GM20000 (cell line): ENCODE data around the gene LRRC10B.

Source experiments
- DNase-seq: peaks from one replicate; pipeline ENCODE4 v3.0.0; 2012; ENCODE audit warnings: low spot score
- TF ChIP-seq, protein P1 (sequence below): IDR thresholded peaks from 2 replicates; pipeline ENCODE4 v1.5.1; 2012; ENCODE audit warnings: mild to moderate bottlenecking, control low read depth; ENCODE audit errors: extremely low read depth, missing control alignments

The LRRC10B gene

DNA sequence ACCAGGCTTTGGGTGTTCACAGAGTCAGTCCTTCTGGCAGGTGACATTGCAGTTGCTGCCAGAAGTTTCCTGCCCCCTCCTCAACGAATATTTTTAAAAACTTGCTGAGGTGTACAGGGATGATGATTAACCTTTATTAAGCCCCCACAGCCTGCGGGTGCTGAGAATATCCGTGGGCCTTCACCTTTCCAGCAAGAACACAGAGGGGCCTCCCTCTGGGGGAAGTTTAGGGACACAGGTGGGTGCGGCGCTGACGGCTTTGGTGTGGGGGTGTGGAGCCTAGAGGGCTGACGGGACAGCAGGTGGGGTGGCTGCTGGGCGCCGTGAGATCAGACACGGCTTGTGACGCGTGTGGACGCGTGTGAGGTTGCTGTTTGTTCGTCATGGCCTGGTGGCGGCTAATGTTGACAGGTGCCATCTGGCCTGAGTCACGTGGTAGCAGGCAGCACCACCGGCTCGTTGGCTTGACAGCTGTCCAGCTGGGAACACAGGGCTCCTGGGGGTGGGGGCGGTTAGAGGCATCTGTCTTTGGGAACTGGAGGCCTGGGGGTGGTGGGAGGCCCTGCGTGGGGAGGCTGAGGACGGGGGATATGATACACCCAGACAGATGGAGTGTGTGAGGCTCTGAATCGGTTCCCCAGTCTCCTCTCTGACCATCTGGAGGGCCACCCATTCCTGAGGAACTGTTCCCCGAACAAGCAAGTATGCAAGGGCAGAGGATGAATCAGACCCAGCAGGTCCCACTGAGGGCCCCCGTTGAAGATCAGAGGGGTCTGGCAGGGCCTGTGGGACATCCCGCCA lies 12.5 kb upstream of the LRRC10B start:
- TF ChIP-seq, protein P1, sequence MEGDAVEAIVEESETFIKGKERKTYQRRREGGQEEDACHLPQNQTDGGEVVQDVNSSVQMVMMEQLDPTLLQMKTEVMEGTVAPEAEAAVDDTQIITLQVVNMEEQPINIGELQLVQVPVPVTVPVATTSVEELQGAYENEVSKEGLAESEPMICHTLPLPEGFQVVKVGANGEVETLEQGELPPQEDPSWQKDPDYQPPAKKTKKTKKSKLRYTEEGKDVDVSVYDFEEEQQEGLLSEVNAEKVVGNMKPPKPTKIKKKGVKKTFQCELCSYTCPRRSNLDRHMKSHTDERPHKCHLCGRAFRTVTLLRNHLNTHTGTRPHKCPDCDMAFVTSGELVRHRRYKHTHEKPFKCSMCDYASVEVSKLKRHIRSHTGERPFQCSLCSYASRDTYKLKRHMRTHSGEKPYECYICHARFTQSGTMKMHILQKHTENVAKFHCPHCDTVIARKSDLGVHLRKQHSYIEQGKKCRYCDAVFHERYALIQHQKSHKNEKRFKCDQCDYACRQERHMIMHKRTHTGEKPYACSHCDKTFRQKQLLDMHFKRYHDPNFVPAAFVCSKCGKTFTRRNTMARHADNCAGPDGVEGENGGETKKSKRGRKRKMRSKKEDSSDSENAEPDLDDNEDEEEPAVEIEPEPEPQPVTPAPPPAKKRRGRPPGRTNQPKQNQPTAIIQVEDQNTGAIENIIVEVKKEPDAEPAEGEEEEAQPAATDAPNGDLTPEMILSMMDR, result no peak

DNA sequence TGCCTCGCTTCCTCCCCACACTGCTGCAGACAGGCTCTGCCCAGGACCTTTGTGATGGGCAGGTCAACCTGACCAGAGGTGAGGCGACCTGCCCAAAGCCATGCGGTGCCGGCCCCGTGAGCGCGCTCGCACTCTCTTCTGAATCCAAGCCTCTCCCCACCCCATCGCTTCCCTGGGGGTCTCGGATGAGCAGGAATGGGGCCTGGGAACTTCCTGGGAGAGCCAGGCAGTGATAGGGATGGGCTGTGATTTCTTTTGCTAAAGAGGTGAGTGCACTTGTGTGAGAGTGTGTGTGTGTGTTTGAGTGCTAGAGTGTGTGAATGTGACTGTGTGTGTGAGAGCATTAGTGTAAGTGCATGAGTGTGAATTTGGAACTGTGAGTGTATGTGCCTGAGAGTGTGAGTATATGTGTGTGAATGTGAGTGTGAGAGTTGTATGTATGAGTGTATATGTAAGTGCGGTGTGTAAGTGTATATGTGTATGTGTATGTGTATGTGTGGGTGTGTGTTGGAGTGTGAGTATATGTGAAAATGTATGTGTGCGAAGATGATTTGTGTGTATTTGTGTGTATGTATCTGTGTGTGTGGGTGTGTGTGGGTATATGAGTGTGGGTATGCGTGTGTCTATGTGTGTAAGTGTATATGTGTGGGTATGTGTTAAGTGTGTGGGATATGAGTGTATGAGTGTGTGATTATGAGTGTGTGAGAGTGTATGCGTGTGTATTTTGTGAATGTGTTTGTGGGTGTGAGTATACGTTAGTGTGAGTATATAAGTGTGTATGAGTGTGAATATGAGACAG lies 11.7 kb upstream of the LRRC10B start:
- TF ChIP-seq, protein P1, result no peak
- no peak for DNase-seq

More for the DNA sequence above, 12.5 kb upstream of the LRRC10B start:
- no peak for DNase-seq

DNA sequence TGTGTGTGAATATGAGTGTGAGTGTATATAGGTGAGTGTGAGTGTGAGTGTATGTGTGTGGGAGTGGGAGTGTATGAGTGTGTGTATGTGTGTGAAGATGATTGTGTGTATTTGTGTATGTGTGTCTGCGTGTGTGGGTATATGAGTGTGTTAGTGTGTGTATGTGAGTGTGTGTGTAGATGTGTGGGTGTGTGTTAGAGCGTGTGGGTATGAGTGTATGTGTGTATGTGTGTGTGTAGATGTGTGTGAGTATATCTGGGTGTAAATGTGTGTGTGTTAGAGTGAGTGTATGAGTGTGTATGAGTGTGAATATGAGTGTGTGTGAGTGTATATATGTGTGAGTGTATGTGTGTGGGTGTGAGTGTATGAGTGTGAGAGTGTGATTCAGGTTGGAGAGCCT lies 11.1 kb upstream of the LRRC10B start:
- TF ChIP-seq, protein P1, result no peak
- DNase-seq, result no peak

DNA sequence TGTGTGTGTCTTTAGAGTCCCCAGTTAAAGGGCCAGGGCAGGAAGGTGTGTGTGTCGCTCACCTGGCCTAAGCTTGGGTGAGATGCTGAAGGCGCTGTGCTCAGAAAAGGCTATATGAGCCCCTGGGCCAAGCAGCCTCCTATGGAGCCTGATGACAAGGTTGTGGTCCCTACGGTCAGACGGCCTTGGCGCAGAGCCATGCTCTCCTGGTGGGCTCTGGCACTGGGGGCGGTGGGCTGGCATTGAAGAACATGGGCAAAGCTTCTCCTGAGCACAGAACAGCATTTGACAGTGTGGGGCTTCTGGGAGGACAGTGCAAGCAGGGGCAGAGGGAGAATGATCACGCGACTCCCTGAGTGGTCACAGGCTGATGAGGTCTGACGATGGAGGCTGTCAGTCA lies 10.7 kb upstream of the LRRC10B start:
- DNase-seq, result no peak
- TF ChIP-seq, protein P1, result no peak

- DNase-seq, result no peak
- TF ChIP-seq, protein P1, result no peak
These were observed 9.7 kb upstream of the LRRC10B start for GRCh38 chr11:61498767-61499341.

DNA sequence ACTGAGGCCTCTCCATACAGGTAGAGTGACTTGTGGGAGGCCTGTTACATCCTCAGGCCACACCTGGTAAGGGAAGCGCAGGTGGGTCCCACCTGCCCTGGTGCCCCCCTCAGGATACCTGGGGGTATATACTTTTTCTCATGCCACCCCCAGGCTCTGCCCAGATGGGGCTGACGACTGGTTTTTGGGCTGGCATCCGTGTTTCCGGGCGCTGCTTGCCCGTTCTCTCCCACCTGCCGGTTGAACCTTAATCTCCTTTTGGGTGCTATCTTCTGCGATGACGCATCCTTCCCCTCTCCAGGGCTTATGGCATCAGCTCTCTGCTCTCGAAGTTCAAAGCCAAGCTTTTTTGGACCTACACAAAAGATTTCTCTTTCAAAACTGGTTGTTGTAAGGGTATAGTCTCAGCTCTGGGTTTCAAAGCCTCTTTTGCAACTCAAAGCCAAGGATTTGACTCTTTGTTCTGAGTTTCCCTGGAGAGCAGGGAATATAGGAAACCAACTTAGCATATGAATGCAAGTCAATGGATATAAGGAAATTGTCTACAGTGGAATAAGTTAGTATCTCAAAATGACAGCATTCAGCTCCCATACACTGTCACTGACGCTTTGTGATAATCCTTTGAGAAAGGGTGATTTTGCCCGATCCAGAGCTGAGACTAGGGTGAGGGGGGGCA lies 8.6 kb upstream of the LRRC10B start:
- TF ChIP-seq, protein P1, result no peak
- DNase-seq, result no peak
